ENCODE results near the gene QRICH1. TPM values are rescaled to one million over a fixed set of nuclear protein-coding genes. Genes with fewer than 3 reads are reported as not detected.

Gene QRICH1
- polyA plus RNA-seq, 1 of the 3 experiments (the other 2 are of a cell fraction): 58.5 TPM

DNA sequence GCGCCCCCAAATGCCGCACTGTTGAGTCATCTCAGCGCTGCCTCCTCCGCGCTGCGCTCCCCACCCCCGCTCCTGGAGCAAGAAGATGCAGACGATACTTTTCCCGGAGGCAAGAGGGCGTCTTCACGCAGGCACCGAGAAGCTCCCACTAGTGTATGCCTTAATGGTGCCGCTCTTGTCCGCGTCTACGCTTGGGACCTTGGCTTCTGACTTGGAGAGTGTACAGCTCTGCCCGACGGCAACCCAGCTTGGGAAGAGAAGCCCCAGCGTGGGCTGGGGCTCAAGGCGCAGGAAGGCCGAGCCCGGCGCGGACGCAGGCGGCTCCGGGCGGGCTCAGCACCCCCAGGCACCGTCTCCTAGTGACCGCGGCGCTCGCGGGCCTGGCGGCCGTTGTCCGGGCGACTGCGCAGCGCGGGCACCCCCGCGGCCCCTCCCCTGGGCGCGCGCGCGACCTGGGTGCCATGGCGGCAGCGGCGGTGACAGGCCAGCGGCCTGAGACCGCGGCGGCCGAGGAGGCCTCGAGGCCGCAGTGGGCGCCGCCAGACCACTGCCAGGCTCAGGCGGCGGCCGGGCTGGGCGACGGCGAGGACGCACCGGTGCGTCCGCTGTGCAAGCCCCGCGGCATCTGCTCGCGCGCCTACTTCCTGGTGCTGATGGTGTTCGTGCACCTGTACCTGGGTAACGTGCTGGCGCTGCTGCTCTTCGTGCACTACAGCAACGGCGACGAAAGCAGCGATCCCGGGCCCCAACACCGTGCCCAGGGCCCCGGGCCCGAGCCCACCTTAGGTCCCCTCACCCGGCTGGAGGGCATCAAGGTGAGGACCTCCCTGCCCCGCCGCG lies 103.9 kb downstream of the QRICH1 start, which contains the start of gene P4HTM:
Gene P4HTM (plus strand): TSS at position 446 of the 840 bp plus-strand sequence. CDS start 16 bp downstream, at position 462.
- peak within 1 kb of the TSS; percentile 12 to 88; a peak in 3 of 4 replicates for H3K27ac ChIP-seq (ENCODE audit: low read depth in 2 of 2, low read length in 1 of 2)
- peaks cover 0 to 2% of the 10 kb centered on the region in 2 experiments; a peak in 1 of 4 replicates for H3K4me1 ChIP-seq (ENCODE audit: control insufficient read depth in 1 of 2, insufficient read depth in 2 of 2, low read depth in 1 of 2, low read length in 1 of 2)
- H3K4me2 ChIP-seq: peak within 1 kb of the TSS; percentile 71
- no peaks in the 10 kb centered on the region for H4K20me1 ChIP-seq (ENCODE audit: insufficient read depth)
- no peaks in the 10 kb centered on the region for H3K9me3 ChIP-seq
- H3K9ac ChIP-seq: peak within 1 kb of the TSS; percentile 73
- peaks cover 0 to 5% of the 10 kb centered on the region in 2 experiments for H3K36me3 ChIP-seq (replicated peaks in 1 of 2; ENCODE audit: control insufficient read depth in 1 of 2, insufficient read depth in 2 of 2, low read length in 1 of 2)
- DNase-seq: no peak
- ChIA-PET POLR2A (interaction anchor here (1.3 kb wide), 1 partner anchor 39 kb away, joined by 4 read pairs; the partner anchor contains the start of gene IMPDH2), CTCF (interaction anchor here (0.6 to 7.3 kb wide), 3 partner anchors 18 to 45 kb away, joined by 3 to 114 read pairs (median 9); partner anchors contain the start of genes DALRD3, NDUFAF3 and WDR6)
- H3K9me2 ChIP-seq: no peaks in the 10 kb centered on the region
- peak within 1 kb of the TSS; percentile 70; the same call in 1 of the 2 replicates for H2AFZ ChIP-seq (ENCODE audit: low read depth)
- H3K4me3 ChIP-seq (ENCODE audit: low read depth in 2 of 2, low read length in 1 of 2): peak within 1 kb of the TSS; percentile 35 to 63; a peak in 3 of 4 replicates
- TF ChIP-seq JUND (IDR thresholded peaks at IDR 0.05) (peak; percentile 73; the same call in 1 of the 2 replicates), POLR2AphosphoS5 (IDR thresholded peaks at IDR 0.05; ENCODE audit: low read depth, low read length) (peak; percentile 42; the same call in 1 of the 2 replicates), TEAD4 (IDR thresholded peaks at IDR 0.05; ENCODE audit: borderline replicate concordance, insufficient read depth) (peak; percentile 49; the same call in 1 of the 2 replicates), FOSL2 (IDR thresholded peaks at IDR 0.05; ENCODE audit: borderline replicate concordance, low read depth) (peak; percentile 77; the same call in 1 of the 2 replicates), EP300 (IDR thresholded peaks at IDR 0.05; ENCODE audit: borderline replicate concordance in 1 of 2, low read depth in 1 of 2, low read length in 1 of 2) (peak in 1 of 2 experiments; percentile 26; a peak in 1 of 4 replicates), TAF1 (IDR thresholded peaks at IDR 0.05; ENCODE audit: borderline replicate concordance, low read depth, low read length) (peak; percentile 48; the same call in 1 of the 2 replicates), NFIC (IDR thresholded peaks at IDR 0.05; ENCODE audit: borderline replicate concordance) (no peak)
- TF ChIP-seq, protein P1, sequence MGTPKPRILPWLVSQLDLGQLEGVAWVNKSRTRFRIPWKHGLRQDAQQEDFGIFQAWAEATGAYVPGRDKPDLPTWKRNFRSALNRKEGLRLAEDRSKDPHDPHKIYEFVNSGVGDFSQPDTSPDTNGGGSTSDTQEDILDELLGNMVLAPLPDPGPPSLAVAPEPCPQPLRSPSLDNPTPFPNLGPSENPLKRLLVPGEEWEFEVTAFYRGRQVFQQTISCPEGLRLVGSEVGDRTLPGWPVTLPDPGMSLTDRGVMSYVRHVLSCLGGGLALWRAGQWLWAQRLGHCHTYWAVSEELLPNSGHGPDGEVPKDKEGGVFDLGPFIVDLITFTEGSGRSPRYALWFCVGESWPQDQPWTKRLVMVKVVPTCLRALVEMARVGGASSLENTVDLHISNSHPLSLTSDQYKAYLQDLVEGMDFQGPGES (IDR thresholded peaks at IDR 0.05; ENCODE audit: low read depth, low read length): no peak
- TF ChIP-seq, protein P2, sequence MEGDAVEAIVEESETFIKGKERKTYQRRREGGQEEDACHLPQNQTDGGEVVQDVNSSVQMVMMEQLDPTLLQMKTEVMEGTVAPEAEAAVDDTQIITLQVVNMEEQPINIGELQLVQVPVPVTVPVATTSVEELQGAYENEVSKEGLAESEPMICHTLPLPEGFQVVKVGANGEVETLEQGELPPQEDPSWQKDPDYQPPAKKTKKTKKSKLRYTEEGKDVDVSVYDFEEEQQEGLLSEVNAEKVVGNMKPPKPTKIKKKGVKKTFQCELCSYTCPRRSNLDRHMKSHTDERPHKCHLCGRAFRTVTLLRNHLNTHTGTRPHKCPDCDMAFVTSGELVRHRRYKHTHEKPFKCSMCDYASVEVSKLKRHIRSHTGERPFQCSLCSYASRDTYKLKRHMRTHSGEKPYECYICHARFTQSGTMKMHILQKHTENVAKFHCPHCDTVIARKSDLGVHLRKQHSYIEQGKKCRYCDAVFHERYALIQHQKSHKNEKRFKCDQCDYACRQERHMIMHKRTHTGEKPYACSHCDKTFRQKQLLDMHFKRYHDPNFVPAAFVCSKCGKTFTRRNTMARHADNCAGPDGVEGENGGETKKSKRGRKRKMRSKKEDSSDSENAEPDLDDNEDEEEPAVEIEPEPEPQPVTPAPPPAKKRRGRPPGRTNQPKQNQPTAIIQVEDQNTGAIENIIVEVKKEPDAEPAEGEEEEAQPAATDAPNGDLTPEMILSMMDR (IDR thresholded peaks at IDR 0.05): peak; percentile 34
- H3K79me2 ChIP-seq (ENCODE audit: insufficient read depth): peaks cover 18% of the 10 kb centered on the region
- 61% methylated on average over 28 of the region's 91 CpGs for WGBS (ENCODE audit: low lambda C conversion rate)
- peaks cover 11% of the 10 kb centered on the region for H3F3A ChIP-seq (replicated peaks; ENCODE audit: insufficient read depth)
- H3K27me3 ChIP-seq (ENCODE audit: insufficient read depth): no peaks in the 10 kb centered on the region

Measured in SK-N-SH (cell line).